ENCODE measurements around the gene SOCS4.

DNA sequence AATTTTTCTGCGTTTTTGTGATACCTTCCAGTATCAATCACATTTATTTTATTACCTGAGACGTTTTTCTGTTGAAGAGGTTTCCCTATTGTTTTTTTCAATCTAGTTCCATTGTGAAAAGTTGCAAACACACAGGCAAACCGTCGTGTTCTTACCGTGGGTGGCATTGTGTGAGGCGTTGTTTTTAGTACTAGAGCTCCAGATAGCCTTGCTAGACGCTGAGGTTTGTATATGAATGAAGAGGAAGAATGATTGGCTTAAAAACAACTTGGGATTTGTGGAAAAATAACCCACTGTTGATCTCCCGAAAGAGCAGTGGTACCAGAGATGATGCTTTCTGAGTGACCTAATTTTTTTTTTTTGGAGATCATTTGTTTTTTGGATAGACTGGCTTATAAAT, 1.0 kb downstream of the SOCS4 start:
- TF ChIP-seq, protein P1, sequence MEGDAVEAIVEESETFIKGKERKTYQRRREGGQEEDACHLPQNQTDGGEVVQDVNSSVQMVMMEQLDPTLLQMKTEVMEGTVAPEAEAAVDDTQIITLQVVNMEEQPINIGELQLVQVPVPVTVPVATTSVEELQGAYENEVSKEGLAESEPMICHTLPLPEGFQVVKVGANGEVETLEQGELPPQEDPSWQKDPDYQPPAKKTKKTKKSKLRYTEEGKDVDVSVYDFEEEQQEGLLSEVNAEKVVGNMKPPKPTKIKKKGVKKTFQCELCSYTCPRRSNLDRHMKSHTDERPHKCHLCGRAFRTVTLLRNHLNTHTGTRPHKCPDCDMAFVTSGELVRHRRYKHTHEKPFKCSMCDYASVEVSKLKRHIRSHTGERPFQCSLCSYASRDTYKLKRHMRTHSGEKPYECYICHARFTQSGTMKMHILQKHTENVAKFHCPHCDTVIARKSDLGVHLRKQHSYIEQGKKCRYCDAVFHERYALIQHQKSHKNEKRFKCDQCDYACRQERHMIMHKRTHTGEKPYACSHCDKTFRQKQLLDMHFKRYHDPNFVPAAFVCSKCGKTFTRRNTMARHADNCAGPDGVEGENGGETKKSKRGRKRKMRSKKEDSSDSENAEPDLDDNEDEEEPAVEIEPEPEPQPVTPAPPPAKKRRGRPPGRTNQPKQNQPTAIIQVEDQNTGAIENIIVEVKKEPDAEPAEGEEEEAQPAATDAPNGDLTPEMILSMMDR (IDR thresholded peaks at IDR 0.05; ENCODE audit: low read depth, low read length) = no peak
- no peak for TF ChIP-seq EZH2phosphoT487 (IDR thresholded peaks at IDR 0.05; ENCODE audit: low read depth)

Measured in OCI-LY3 (cell line).